OCI-LY7 (cell line): ENCODE data around the gene REPIN1. TPM values are rescaled to one million over a fixed set of nuclear protein-coding genes. Genes with fewer than 3 reads are reported as not detected.

ENCODE experiments used
- BruUV-seq: library from RNA; stranded (reverse); fragments of 400-500 nt; replicated peaks from 2 replicates; lab custom pipeline; 2021; lab: Mats Ljungman, UMichigan
- CTCF ChIA-PET: fragments of 300-600 bp; sonication (Branson Sonifier 250); formaldehyde crosslinking; loops from one replicate; lab custom pipeline; 2022; ENCODE audit warnings: antibody characterized with exemption; ENCODE audit not compliant: unreplicated experiment; lab: Charles Lee
- POLR2A ChIA-PET: fragments of 300-600 bp; sonication (Branson Sonifier 250); formaldehyde crosslinking; loops from one replicate; lab custom pipeline; 2022; ENCODE audit warnings: antibody characterized with exemption; lab: Charles Lee
- DNase-seq: peaks from one replicate; pipeline ENCODE4 v3.0.0-alpha.2; 2015; ENCODE audit warnings: low spot score
- H2AFZ ChIP-seq: fragments of 200-600 bp; sonication (generic), shearing (Covaris generic); 2 replicates; pipeline ENCODE4 v1.6.1; 2014; ENCODE audit warnings: mild to moderate bottlenecking, antibody characterized with exemption, low read length, moderate library complexity
- H3K27ac ChIP-seq: fragments of 200-600 bp; sonication (generic); 2 replicates; pipeline ENCODE4 v1.5.1; 2014; ENCODE audit warnings: mixed run types, low read depth, mild to moderate bottlenecking, moderate library complexity, low read length, inconsistent platforms; ENCODE audit not compliant: poor library complexity, severe bottlenecking
- H3K36me3 ChIP-seq: fragments of 200-600 bp; sonication (generic); 2 replicates; pipeline ENCODE4 v1.6.1; 2014; ENCODE audit warnings: mild to moderate bottlenecking, antibody characterized with exemption, low read length, moderate library complexity, mixed read lengths; ENCODE audit not compliant: insufficient read depth
- H3K4me1 ChIP-seq: fragments of 200-600 bp; sonication (generic); 2 replicates; pipeline ENCODE4 v1.5.1; 2014; ENCODE audit warnings: mild to moderate bottlenecking, low read length; ENCODE audit not compliant: insufficient read depth, poor library complexity, severe bottlenecking
- H3K4me2 ChIP-seq: fragments of 200-600 bp; sonication (generic); 2 replicates; pipeline ENCODE4 v1.6.1; 2014; ENCODE audit warnings: mild to moderate bottlenecking, low read length
- H3K4me3 ChIP-seq: fragments of 200-600 bp; sonication (generic); 2 replicates; pipeline ENCODE4 v1.5.1; 2014; ENCODE audit warnings: mild to moderate bottlenecking, low read depth, low read length; ENCODE audit not compliant: poor library complexity, severe bottlenecking
- H3K79me2 ChIP-seq: fragments of 200-600 bp; sonication (generic); 2 replicates; pipeline ENCODE4 v1.6.1; 2016; ENCODE audit warnings: low read depth, mild to moderate bottlenecking, low read length, moderate library complexity, mixed read lengths; ENCODE audit not compliant: insufficient read depth
- H3K9me2 ChIP-seq: fragments of 200-600 bp; sonication (generic); 2 replicates; pipeline ENCODE4 v1.6.1; 2016; ENCODE audit warnings: mild to moderate bottlenecking, low read length, mixed read lengths; ENCODE audit not compliant: insufficient read depth
- H3K9me3 ChIP-seq: fragments of 200-600 bp; sonication (generic); 2 replicates; pipeline ENCODE4 v1.6.1; 2014; ENCODE audit warnings: mild to moderate bottlenecking, mixed run types, low read length, mixed read lengths
- H4K20me1 ChIP-seq: fragments of 200-600 bp; sonication (generic); 2 replicates; pipeline ENCODE4 v1.6.1; 2014; ENCODE audit warnings: mild to moderate bottlenecking, antibody characterized with exemption, low read length, moderate library complexity, mixed read lengths; ENCODE audit not compliant: insufficient read depth
- CTCF ChIP-seq: fragments of 200-600 bp; sonication (generic); conservative IDR thresholded peaks from 2 replicates; pipeline ENCODE4 v1.5.1; 2014; ENCODE audit warnings: mild to moderate bottlenecking, antibody characterized with exemption, low read length, moderate library complexity, mixed read lengths
- EZH2phosphoT487 ChIP-seq: fragments of 200-600 bp; sonication (generic); IDR thresholded peaks from 2 replicates; pipeline ENCODE4 v1.6.1; 2018; ENCODE audit warnings: low read depth, borderline replicate concordance, mild to moderate bottlenecking, mixed run types, antibody characterized with exemption, low read length, moderate library complexity, mixed read lengths
- intact Hi-C: fragments of 100-400 bp; cut with micrococcal nuclease; formaldehyde crosslinking; loops from one replicate; pipeline ENCODE4 v1.10.0; 2022; ENCODE audit not compliant: unreplicated experiment
- total RNA-seq, 2 experiments: library from RNA; depleted of rRNA in 1 of 2; stranded (reverse); fragments of >200 nt in 1 of 2; shearing (Covaris generic) in 1 of 2; gene quantifications; 2 replicates each; pipeline ENCODE4 v1.2.3, GENCODE V29; 2014 to 2022

REPIN1 gene
- total RNA-seq, 2 experiments from 2014 or later, result 19.0 to 46.2 TPM

GRCh38 chr7:150390205-150390604 is 21.6 kb downstream of the REPIN1 start:
- Histone ChIP-seq H3K9me3 (no peaks in the 10 kb centered on the region), H3K4me3 (no peak overlapping the region), H3K4me1 (no peaks in the 10 kb centered on the region), H2AFZ (no peak overlapping the region), H3K36me3 (no peaks in the 10 kb centered on the region), H3K27ac (no peak overlapping the region), H3K79me2 (no peaks in the 10 kb centered on the region), H3K9me2 (no peaks in the 10 kb centered on the region), H3K4me2 (no peak overlapping the region), H4K20me1 (no peaks in the 10 kb centered on the region)
- CTCF ChIA-PET, result no interaction called here
- no TSS peak for BruUV-seq
- POLR2A ChIA-PET, result no interaction called here
- no peak for DNase-seq
- TF ChIP-seq EZH2phosphoT487 (no peak), CTCF (no peak)
- intact Hi-C loops, result no loop called here

GRCh38 chr7:150393325-150393724 is 24.7 kb downstream of the REPIN1 start:
- TF ChIP-seq CTCF (no peak), EZH2phosphoT487 (no peak)
- H3K4me2 ChIP-seq, result no peak overlapping the region
- intact Hi-C loops, result no loop called here
- H3K9me3 ChIP-seq, result no peaks in the 10 kb centered on the region
- no peaks in the 10 kb centered on the region for H3K36me3 ChIP-seq
- ChIA-PET CTCF (interaction anchor here (0.6 kb wide), 1 partner anchor 846 kb away, joined by 3 read pairs; no protein-coding TSS in a partner anchor), POLR2A (interaction anchor here (1.6 kb wide), 1 partner anchor 10 kb away, joined by 3 read pairs; no protein-coding TSS in a partner anchor)
- BruUV-seq, result no TSS peak
- H3K27ac ChIP-seq, result no peak overlapping the region
- no peaks in the 10 kb centered on the region for H3K9me2 ChIP-seq
- H2AFZ ChIP-seq, result no peak overlapping the region
- H3K79me2 ChIP-seq, result no peaks in the 10 kb centered on the region
- no peaks in the 10 kb centered on the region for H3K4me1 ChIP-seq
- no peak for DNase-seq
- no peaks in the 10 kb centered on the region for H4K20me1 ChIP-seq
- H3K4me3 ChIP-seq, result no peak overlapping the region

DNA sequence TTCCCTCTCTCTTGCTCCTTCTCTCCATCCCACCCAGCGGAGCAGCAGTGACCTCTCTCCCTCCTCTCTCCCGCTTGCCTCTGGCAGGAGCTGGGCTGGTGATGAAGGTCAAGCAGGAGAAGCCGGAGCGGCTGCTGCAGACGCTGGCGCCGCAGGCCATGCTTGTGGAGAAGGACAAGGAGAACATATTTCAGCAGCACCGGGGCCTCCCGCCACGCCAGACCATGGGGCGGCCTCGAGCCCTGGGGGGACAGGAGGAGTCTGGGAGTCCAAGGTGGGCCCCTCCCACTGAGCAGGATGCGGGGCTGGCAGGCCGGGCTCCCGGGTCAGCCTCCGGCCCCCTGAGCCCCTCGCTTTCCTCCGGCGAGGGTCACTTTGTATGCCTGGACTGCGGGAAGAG is 27.8 kb downstream of the REPIN1 start:
- no peaks in the 10 kb centered on the region for H3K9me2 ChIP-seq
- POLR2A ChIA-PET, result no interaction called here
- H3K4me3 ChIP-seq, result no peak overlapping the region
- no peaks in the 10 kb centered on the region for H4K20me1 ChIP-seq
- BruUV-seq, result no TSS peak
- no peak overlapping the region for H3K27ac ChIP-seq
- no peak overlapping the region for H3K4me2 ChIP-seq
- TF ChIP-seq EZH2phosphoT487 (no peak), CTCF (no peak)
- intact Hi-C loops, result no loop called here
- CTCF ChIA-PET, result no interaction called here
- H3K79me2 ChIP-seq, result no peaks in the 10 kb centered on the region
- H3K36me3 ChIP-seq, result no peaks in the 10 kb centered on the region
- no peaks in the 10 kb centered on the region for H3K4me1 ChIP-seq
- no peaks in the 10 kb centered on the region for H3K9me3 ChIP-seq
- no peak overlapping the region for H2AFZ ChIP-seq
- no peak for DNase-seq
